ENCODE measurements around the gene NAA25.

DNA sequence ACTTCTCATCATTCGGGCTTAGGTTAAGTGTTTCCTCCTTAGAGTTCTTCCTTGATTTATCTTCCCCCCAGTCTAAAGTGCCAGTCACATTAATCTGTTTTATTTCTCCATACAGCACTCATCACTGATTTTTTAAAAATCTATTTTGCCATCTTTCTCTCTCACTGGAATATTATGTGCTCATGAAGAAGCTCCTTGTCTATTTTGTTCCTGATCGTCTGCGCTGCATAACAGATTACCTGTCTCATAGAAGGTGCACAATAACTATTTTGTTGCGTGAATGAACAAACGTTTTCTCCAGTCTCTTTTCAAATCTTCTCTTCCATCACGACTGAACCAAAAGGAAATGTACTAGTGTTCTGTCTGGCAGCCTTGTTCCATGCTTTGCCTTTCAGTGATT lies 92.6 kb downstream of the NAA25 start:
- TF ChIP-seq, protein P1, sequence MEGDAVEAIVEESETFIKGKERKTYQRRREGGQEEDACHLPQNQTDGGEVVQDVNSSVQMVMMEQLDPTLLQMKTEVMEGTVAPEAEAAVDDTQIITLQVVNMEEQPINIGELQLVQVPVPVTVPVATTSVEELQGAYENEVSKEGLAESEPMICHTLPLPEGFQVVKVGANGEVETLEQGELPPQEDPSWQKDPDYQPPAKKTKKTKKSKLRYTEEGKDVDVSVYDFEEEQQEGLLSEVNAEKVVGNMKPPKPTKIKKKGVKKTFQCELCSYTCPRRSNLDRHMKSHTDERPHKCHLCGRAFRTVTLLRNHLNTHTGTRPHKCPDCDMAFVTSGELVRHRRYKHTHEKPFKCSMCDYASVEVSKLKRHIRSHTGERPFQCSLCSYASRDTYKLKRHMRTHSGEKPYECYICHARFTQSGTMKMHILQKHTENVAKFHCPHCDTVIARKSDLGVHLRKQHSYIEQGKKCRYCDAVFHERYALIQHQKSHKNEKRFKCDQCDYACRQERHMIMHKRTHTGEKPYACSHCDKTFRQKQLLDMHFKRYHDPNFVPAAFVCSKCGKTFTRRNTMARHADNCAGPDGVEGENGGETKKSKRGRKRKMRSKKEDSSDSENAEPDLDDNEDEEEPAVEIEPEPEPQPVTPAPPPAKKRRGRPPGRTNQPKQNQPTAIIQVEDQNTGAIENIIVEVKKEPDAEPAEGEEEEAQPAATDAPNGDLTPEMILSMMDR (IDR thresholded peaks at IDR 0.05; ENCODE audit: borderline replicate concordance, extremely low read depth, low read length, poor library complexity, severe bottlenecking) = no peak
- no peak for TF ChIP-seq EZH2 (IDR thresholded peaks at IDR 0.05; ENCODE audit: borderline replicate concordance, low read depth, low read length, severe bottlenecking)

Data from DND-41 (cell line).